Suprapubic skin (tissue), 4 donors: ENCODE measurements around the gene DGKB. TPM values are rescaled to one million over a fixed set of nuclear protein-coding genes. Genes with fewer than 3 reads are reported as not detected.

ENCODE experiments used
- DNase-seq, 2 donors: peaks; one replicate each; pipeline ENCODE4 v3.0.0-alpha.2; 2019; ENCODE audit warnings: low spot score in 2 of 2
- H3K27ac ChIP-seq: fragments of 200-600 bp; sonication (generic); one replicate; pipeline ENCODE4 v1.5.1; 2019
- H3K27me3 ChIP-seq: fragments of 200-600 bp; sonication (generic); one replicate; pipeline ENCODE4 v1.5.1; 2019
- H3K36me3 ChIP-seq: fragments of 200-600 bp; sonication (generic); one replicate; pipeline ENCODE4 v1.5.1; 2019
- H3K4me1 ChIP-seq: fragments of 200-600 bp; sonication (generic); one replicate; pipeline ENCODE4 v1.5.1; 2019
- H3K4me3 ChIP-seq: fragments of 200-600 bp; sonication (generic); one replicate; pipeline ENCODE4 v1.5.1; 2019; ENCODE audit warnings: mild to moderate bottlenecking
- H3K9me3 ChIP-seq: fragments of 200-600 bp; sonication (generic); one replicate; pipeline ENCODE4 v1.5.1; 2019
- EP300 ChIP-seq: sonication (generic); formaldehyde crosslinking; IDR thresholded peaks from one replicate; pipeline ENCODE4 v1.6.1; 2017; ENCODE audit warnings: antibody characterized with exemption
- POLR2A ChIP-seq, 2 donors: fragments of 450-650 bp; IDR thresholded peaks; one replicate each; pipeline ENCODE4 v1.6.1; 2017; ENCODE audit warnings: antibody characterized with exemption in 2 of 2, mild to moderate bottlenecking in 2 of 2, moderate library complexity in 2 of 2
- POLR2AphosphoS5 ChIP-seq, 3 donors: sonication (generic); formaldehyde crosslinking; IDR thresholded peaks; one replicate each; pipeline ENCODE4 v1.6.1; 2017; ENCODE audit warnings: antibody characterized with exemption in 3 of 3
- WGBS: methylation state at CpG from one replicate; pipeline ENCODE4 v1.1.5; 2018; 5-methylcytosine and 5-hydroxymethylcytosine counted together
- total RNA-seq, 4 donors: library from RNA; depleted of rRNA; stranded (reverse); fragments of >200 nt; gene quantifications; one replicate each; pipeline ENCODE4 v1.1.0, GENCODE V29; 2016
- TF ChIP-seq, protein P1 (sequence below), 2 donors: fragments of 200-600 bp in 1 of 2; fragments of 450-650 bp in 1 of 2; sonication (generic) in 1 of 2; IDR thresholded peaks; one replicate each; pipeline ENCODE4 v1.5.1; 2016 to 2019; ENCODE audit warnings: antibody characterized with exemption in 2 of 2, mild to moderate bottlenecking in 1 of 2, moderate library complexity in 1 of 2

The DGKB gene
- total RNA-seq, 4 donors from 2014 or later = 0.17 to 0.30 TPM; not detected in 2

DNA sequence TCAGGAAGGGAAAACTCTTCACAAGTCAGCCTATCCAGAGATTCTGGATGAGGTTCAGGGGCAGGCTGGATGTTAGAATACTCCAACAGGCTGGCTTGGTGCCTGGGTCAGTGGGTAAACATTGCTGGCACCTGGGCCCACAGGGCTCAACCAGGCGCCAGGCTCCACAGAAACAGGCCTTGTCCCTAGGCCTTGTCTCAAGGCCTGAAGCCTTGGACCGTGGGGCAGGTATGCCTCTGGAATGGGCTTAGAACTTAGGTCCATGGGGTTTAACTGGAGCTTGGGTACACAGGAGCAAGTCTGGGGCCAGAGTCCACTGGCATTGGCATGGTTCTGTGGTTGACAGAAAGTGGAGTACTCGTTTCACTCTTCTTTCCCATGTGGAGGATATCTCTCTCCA is 650.1 kb downstream of the DGKB start:
- no peak for TF ChIP-seq POLR2AphosphoS5 (IDR thresholded peaks at IDR 0.05)
- H3K9me3 ChIP-seq = peaks cover 3% of the 10 kb centered on the region
- H3K27me3 ChIP-seq = no peaks in the 10 kb centered on the region
- no peak overlapping the region for H3K4me3 ChIP-seq
- H3K27ac ChIP-seq = no peak overlapping the region
- H3K36me3 ChIP-seq = no peaks in the 10 kb centered on the region
- DNase-seq = no peak
- H3K4me1 ChIP-seq = no peaks in the 10 kb centered on the region
- WGBS = 78% methylated on average over 3 of the region's 3 CpGs

DNA sequence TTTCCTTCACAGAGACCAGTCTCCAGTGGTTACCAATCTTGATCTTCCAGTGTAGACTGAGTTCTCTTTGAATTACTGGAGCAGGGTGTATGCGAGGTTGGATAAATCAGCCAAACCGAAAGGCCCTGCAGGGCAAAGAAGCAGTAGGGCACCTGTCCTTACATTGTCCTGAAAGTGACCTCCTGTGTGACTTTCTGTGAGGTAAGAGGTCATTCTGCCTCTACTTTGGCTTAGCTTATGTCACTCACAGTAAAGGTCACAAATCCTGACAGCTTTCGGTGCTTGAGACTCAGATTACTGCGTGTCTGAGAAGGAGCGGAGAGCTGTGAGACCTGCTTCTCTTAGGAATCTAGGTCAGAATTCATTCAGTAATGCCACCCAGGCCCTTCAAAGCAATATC is 660.4 kb downstream of the DGKB start:
- TF ChIP-seq POLR2AphosphoS5 (IDR thresholded peaks at IDR 0.05) = no peak
- no peak for TF ChIP-seq EP300
- TF ChIP-seq, protein P1, sequence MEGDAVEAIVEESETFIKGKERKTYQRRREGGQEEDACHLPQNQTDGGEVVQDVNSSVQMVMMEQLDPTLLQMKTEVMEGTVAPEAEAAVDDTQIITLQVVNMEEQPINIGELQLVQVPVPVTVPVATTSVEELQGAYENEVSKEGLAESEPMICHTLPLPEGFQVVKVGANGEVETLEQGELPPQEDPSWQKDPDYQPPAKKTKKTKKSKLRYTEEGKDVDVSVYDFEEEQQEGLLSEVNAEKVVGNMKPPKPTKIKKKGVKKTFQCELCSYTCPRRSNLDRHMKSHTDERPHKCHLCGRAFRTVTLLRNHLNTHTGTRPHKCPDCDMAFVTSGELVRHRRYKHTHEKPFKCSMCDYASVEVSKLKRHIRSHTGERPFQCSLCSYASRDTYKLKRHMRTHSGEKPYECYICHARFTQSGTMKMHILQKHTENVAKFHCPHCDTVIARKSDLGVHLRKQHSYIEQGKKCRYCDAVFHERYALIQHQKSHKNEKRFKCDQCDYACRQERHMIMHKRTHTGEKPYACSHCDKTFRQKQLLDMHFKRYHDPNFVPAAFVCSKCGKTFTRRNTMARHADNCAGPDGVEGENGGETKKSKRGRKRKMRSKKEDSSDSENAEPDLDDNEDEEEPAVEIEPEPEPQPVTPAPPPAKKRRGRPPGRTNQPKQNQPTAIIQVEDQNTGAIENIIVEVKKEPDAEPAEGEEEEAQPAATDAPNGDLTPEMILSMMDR (IDR thresholded peaks at IDR 0.05) = no peak
- no peak for TF ChIP-seq POLR2A (IDR thresholded peaks at IDR 0.05)
- no peaks in the 10 kb centered on the region for H3K9me3 ChIP-seq
- H3K4me1 ChIP-seq = no peaks in the 10 kb centered on the region
- H3K36me3 ChIP-seq = no peaks in the 10 kb centered on the region
- no peaks in the 10 kb centered on the region for H3K27me3 ChIP-seq
- WGBS = 77% methylated on average over 5 of the region's 5 CpGs
- H3K27ac ChIP-seq = no peak overlapping the region
- H3K4me3 ChIP-seq = no peak overlapping the region
- DNase-seq = no peak

DNA sequence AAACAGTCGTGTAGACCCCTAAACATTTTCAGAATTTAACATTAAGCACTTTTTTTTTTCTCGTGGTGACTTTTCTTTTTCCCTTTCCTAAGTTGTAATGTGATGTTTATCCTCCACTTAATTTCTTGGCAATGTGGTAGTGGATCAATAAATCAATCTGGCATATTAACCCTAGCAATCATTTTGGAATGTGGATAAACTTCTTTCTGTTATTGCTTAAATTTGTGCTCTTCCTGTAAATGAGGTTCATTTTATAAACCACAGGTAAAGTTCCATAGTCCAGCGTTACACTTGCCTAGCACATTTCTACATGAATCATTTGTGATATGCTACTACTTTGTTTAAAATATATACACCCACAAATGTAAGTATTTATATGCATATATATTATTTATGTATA is 665.7 kb downstream of the DGKB start:
- TF ChIP-seq POLR2A (IDR thresholded peaks at IDR 0.05) = no peak
- no peak for TF ChIP-seq POLR2AphosphoS5 (IDR thresholded peaks at IDR 0.05)
- Histone ChIP-seq H3K4me3 (no peak overlapping the region), H3K9me3 (no peaks in the 10 kb centered on the region), H3K27ac (no peak overlapping the region), H3K36me3 (no peaks in the 10 kb centered on the region), H3K27me3 (no peaks in the 10 kb centered on the region), H3K4me1 (no peaks in the 10 kb centered on the region)
- 37% methylated on average over 3 of the region's 3 CpGs for WGBS
- no peak for DNase-seq

DNA sequence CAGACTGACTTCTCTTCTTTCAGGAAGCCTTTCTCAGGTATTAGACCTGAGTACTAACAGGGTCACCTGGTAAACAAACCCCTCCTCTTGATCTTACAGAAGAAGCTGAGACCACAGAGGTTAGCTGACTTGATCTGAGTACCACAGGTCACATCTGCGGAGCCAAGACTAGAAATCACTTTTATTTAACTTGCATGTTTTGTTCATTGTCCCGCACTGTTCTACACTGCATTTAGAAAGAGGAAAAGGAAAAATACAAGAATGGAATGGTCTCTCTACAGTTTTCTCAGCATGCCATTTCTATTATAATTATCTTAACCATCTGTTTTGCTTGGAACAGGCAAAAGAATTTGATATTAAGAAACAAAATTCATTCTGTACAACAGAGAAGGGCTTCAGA is 667.5 kb downstream of the DGKB start:
- no peaks in the 10 kb centered on the region for H3K36me3 ChIP-seq
- no peak for DNase-seq
- no peaks in the 10 kb centered on the region for H3K27me3 ChIP-seq
- TF ChIP-seq EP300 = no peak
- TF ChIP-seq, protein P1 (IDR thresholded peaks at IDR 0.05) = no peak
- no peak for TF ChIP-seq POLR2AphosphoS5 (IDR thresholded peaks at IDR 0.05)
- no peak for TF ChIP-seq POLR2A (IDR thresholded peaks at IDR 0.05)
- no peaks in the 10 kb centered on the region for H3K9me3 ChIP-seq
- no peak overlapping the region for H3K27ac ChIP-seq
- H3K4me3 ChIP-seq = no peak overlapping the region
- WGBS = 60% methylated on average over 2 of the region's 2 CpGs
- H3K4me1 ChIP-seq = no peaks in the 10 kb centered on the region

DNA sequence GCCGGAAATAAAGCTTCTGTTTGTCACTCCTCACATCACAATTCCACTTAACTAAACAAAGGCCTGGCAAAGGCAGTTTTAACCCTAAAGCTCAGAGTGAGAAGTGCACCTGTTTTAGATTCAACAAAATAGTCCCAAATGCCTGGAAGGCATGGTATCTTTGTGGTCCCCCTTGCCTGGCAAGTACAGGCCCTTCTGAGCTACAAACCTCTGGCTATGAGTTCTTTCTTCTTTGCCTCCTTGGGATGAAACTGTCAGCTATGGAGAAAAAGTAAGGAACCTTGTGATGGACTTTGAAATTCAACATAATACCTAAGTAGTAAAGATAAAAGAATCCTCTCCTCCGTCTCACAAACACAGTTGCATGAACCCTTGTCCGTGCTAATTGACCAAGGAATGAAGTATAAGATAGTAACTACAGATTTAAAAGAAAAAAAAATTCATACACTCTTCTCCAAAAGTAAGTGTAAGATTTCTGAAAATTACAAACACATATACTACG is 668.6 kb downstream of the DGKB start:
- no peak for TF ChIP-seq POLR2A (IDR thresholded peaks at IDR 0.05)
- H3K27ac ChIP-seq = no peak overlapping the region
- no peak overlapping the region for H3K4me3 ChIP-seq
- no peaks in the 10 kb centered on the region for H3K4me1 ChIP-seq
- H3K9me3 ChIP-seq = no peaks in the 10 kb centered on the region
- 63% methylated on average over 4 of the region's 4 CpGs for WGBS
- no peak for DNase-seq
- H3K36me3 ChIP-seq = no peaks in the 10 kb centered on the region
- H3K27me3 ChIP-seq = no peaks in the 10 kb centered on the region

DNA sequence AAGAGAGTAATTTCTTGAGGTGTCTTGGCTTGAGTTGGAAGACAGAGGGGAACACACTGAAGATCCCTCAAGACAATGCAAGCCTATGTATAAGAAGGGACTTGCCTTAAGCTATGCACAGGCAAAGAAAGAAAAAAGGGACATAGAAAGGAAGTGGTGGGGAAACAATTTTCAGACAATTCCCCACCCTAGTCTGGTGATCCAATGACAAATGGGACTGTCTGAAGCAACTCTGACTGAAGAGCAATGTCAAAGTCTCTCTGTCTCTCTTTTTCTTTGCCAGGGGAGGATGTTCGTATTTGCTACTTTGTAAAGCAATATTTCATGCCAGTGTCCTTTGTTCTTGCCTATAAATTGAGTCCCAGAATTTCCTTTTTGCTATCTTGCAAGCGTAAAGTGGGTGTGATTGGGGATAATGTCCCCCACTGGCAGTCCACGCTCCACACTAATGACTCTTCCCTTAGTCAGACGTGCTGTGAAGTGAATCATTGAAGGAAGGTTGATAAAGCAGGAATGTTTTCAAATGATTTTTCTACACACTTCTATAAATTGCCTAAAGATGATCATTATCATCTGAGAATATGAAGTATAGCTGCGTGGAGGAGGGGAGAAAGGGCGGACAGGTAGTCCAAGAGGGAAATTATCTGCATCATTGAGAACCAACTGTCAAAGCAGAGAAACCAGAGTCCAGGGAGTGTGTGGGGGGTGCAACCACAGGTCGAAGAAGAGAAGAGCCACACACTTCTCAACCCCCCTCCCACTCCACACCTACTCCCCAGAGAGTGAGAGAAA is 669.3 kb downstream of the DGKB start:
- H3K27ac ChIP-seq = no peak overlapping the region
- H3K4me1 ChIP-seq = no peaks in the 10 kb centered on the region
- no peak overlapping the region for H3K4me3 ChIP-seq
- no peak for DNase-seq
- H3K27me3 ChIP-seq = no peaks in the 10 kb centered on the region
- TF ChIP-seq EP300 (no peak), POLR2AphosphoS5 (IDR thresholded peaks at IDR 0.05) (no peak), POLR2A (IDR thresholded peaks at IDR 0.05) (no peak)
- TF ChIP-seq, protein P1 (IDR thresholded peaks at IDR 0.05) = no peak
- H3K36me3 ChIP-seq = no peaks in the 10 kb centered on the region
- whole genome bisulfite sequencing = 71% methylated on average over 7 of the region's 7 CpGs
- H3K9me3 ChIP-seq = no peaks in the 10 kb centered on the region
